SK-N-SH treated with all-trans-retinoic acid at 6 μM for 48 hours (cell line): ENCODE data around the gene JAK1.

ENCODE experiments used
- CREB5 ChIP-seq: fragments of 250-450 bp; sonication (Bioruptor Pico); IDR thresholded peaks from 2 replicates; pipeline ENCODE4 v1.5.1; 2020; ENCODE audit warnings: low read depth, mild to moderate bottlenecking, moderate library complexity
- CSRNP3 ChIP-seq: fragments of 250-450 bp; sonication (Bioruptor Pico); IDR thresholded peaks from 2 replicates; pipeline ENCODE4 v1.5.1; 2021; ENCODE audit warnings: mild to moderate bottlenecking, moderate library complexity
- POU6F1 ChIP-seq: fragments of 250-450 bp; sonication (Bioruptor Pico); IDR thresholded peaks from 2 replicates; pipeline ENCODE4 v1.8.0; 2021; ENCODE audit warnings: low read depth, mild to moderate bottlenecking, moderate library complexity, borderline replicate concordance
- SNAI2 ChIP-seq: fragments of 250-450 bp; sonication (Bioruptor Pico); IDR thresholded peaks from 2 replicates; pipeline ENCODE4 v1.5.0; 2020; ENCODE audit warnings: mild to moderate bottlenecking, moderate library complexity
- TSHZ2 ChIP-seq: fragments of 250-450 bp; sonication (Bioruptor Pico); IDR thresholded peaks from 2 replicates; pipeline ENCODE4 v1.5.0; 2020; ENCODE audit warnings: mild to moderate bottlenecking, moderate library complexity
- ZFP30 ChIP-seq: fragments of 450-650 bp; formaldehyde crosslinking; IDR thresholded peaks from 2 replicates; pipeline ENCODE4 v1.5.0; 2022; ENCODE audit warnings: mild to moderate bottlenecking, moderate library complexity
- ZNF565 ChIP-seq: fragments of 450-650 bp; formaldehyde crosslinking; conservative IDR thresholded peaks from 2 replicates; pipeline ENCODE4 v1.5.0; 2020; ENCODE audit warnings: low read depth, mild to moderate bottlenecking, moderate library complexity

GRCh38 chr1:64880449-64880848 is 85.9 kb downstream of the JAK1 start:
- TF ChIP-seq TSHZ2 (CRISPR knock-in tag) (no peak), CREB5 (CRISPR knock-in tag) (no peak), CSRNP3 (no peak), ZFP30 (no peak), SNAI2 (no peak), POU6F1 (CRISPR knock-in tag) (no peak), ZNF565 (no peak)
